Smooth muscle cell of the brain vasculature (primary cell): Measurements from ENCODE around the gene NRXN3.

ENCODE experiments used
- DNase-seq: peaks from one replicate; pipeline ENCODE4 v3.0.0-alpha.2; 2012; ENCODE audit warnings: low read depth, low spot score

The NRXN3 gene

GRCh38 chr14:79334272-79334671, 1164.1 kb downstream of the NRXN3 start:
- no peak for DNase-seq

- DNase-seq: no peak
Measured at GRCh38 chr14:79337761-79338160, 1167.6 kb downstream of the NRXN3 start.

- no peak for DNase-seq
Measured at GRCh38 chr14:79342942-79343341, 1172.8 kb downstream of the NRXN3 start.

GRCh38 chr14:79351011-79351410, 1180.8 kb downstream of the NRXN3 start:
- no peak for DNase-seq

- no peak for DNase-seq
Measured at GRCh38 chr14:79352076-79352630, 1182.0 kb downstream of the NRXN3 start.

- DNase-seq: no peak
Measured at GRCh38 chr14:79354336-79354735, 1184.2 kb downstream of the NRXN3 start.

GRCh38 chr14:79356040-79356439, 1185.9 kb downstream of the NRXN3 start:
- DNase-seq: no peak

GRCh38 chr14:79357307-79357706, 1187.1 kb downstream of the NRXN3 start:
- no peak for DNase-seq

- DNase-seq: no peak
Measured at GRCh38 chr14:79363291-79363690, 1193.1 kb downstream of the NRXN3 start.

GRCh38 chr14:79369359-79370332, 1199.5 kb downstream of the NRXN3 start:
- peak; percentile 26 for DNase-seq

- DNase-seq: no peak
Measured at GRCh38 chr14:79370969-79371368, 1200.8 kb downstream of the NRXN3 start.

- no peak for DNase-seq
Measured at GRCh38 chr14:79373451-79373850, 1203.3 kb downstream of the NRXN3 start.

- DNase-seq: no peak
Measured at GRCh38 chr14:79375356-79375755, 1205.2 kb downstream of the NRXN3 start.

- DNase-seq: no peak
Measured at GRCh38 chr14:79376557-79376956, 1206.4 kb downstream of the NRXN3 start.

GRCh38 chr14:79378020-79378419, 1207.8 kb downstream of the NRXN3 start:
- no peak for DNase-seq

- DNase-seq: no peak
Measured at GRCh38 chr14:79379266-79379665, 1209.1 kb downstream of the NRXN3 start.

GRCh38 chr14:79383031-79383430, 1212.9 kb downstream of the NRXN3 start:
- DNase-seq: no peak

- no peak for DNase-seq
Measured at GRCh38 chr14:79383475-79383874, 1213.3 kb downstream of the NRXN3 start.

GRCh38 chr14:79395061-79395460, 1224.9 kb downstream of the NRXN3 start:
- DNase-seq: no peak

GRCh38 chr14:79404874-79405511, 1234.8 kb downstream of the NRXN3 start:
- no peak for DNase-seq

- DNase-seq: no peak
Measured at GRCh38 chr14:79405512-79405910, 1235.3 kb downstream of the NRXN3 start.

- no peak for DNase-seq
Measured at GRCh38 chr14:79407572-79407971, 1237.4 kb downstream of the NRXN3 start.

- DNase-seq: no peak
Measured at GRCh38 chr14:79408696-79409095, 1238.5 kb downstream of the NRXN3 start.
